GM18907 (cell line): Measurements from ENCODE around the gene DAB1.
"Not testable (repeated sequence)": the region's sequence is repeated elsewhere in the genome, so short reads cannot be mapped to it uniquely, and the experiment has no call there.

Experiments used
- ATAC-seq: cut with Tn5 transposase; IDR thresholded peaks from one replicate; pipeline ENCODE4 v1.9.1; 2021; ENCODE audit warnings: mild to moderate bottlenecking, moderate library complexity; ENCODE audit not compliant: unreplicated experiment

The DAB1 gene

DNA sequence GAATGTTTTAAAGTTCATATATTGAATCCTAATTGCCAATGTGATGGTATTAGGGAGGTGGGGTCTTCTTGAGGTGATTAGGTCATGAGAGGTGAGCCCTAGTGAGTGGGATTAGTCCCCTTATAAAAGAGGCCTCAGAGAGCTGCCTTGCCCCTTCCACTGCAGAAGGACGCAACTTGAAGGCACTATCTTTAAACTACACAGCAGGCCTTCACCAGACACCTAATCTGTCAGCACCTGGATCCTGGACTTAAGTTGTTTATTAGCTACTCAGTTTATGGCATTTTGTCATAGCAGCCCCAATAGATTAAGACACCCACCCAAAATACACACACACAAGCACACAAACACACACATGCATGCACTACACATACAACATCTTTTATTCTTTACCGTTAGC, 61.4 kb downstream of the DAB1 start:
- ATAC-seq, result no peak

DNA sequence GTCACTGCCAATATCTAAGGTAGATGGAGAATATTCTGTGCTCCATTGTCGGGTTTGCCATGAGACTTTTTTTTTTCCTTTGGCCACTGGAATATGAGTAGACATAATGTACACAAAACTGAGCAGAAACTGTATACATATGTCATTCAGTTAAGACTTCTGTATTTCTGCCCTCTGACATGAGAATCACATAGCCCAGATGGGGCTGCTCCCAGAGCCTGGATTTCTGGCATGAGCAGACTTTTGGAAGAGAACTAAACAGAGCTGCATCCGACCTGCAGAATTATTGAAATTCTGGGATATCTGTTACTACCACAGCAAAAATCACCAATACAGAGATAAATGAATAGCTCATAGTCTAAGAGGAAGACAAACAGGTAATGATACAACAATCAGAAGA, 62.3 kb downstream of the DAB1 start:
- ATAC-seq, result no peak

DNA sequence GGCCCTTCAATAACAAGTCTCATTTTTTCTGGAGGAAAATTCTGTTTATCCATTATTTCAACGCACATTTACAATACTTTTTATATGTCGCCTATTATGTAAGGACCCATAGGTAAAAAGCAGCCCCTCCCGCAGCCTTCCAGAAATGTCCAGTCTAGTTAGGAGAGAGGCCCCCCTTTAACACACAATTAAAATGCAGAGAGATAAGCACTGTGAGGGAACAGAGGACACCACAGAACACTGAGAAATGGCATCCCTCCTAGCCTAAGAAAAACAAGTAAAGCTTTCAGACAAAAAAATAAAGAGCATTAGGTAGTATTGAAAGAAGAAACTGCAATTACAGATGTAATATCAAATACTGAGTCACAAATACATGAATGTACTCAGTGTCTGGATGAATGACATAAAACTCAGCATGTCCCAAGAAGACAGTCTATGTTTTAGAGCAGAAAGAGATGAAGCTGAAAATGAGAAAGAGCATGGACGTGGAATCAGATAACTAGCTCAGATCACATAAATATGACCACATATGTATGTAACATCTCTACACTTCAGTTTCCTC, 62.9 kb downstream of the DAB1 start:
- ATAC-seq, result no peak

DNA sequence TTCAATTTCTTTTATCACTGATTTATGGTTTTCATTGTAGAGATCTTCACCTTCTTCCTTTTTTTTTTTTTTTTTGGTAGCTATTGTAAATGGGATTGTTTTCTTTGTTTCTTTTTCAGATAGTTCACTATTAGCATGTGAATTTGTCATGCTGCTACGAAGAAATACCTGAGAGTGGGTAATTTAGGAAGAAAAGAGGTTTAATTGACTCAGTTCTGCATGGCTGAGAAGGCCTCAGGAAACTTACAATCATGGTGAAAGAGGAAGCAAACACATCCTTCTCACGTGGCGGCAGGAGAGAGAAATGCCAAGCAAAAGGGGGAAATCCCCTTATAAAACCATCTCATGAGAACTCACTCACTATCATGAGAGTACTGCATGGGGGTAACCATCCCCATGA, 66.4 kb downstream of the DAB1 start:
- ATAC-seq, result no peak

DNA sequence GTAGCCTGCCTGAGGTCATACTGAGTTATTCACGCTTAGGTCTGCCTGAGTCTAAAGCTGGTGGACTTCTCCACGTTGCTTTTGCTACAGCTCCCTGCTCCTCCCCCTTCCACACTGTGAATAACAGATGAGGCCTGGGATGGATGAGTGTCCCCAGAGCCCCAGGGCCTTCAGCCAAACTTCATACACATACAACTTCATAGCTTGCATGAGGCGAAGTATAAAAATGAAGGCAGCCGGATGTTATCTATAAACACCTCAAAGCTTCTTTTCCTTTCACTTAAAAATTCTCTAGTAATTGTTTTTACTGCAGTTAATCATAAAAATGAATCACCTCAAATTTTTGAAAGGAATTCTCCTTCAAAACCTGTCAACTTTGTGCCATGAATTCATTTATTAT, 70.2 kb downstream of the DAB1 start:
- no peak for ATAC-seq

DNA sequence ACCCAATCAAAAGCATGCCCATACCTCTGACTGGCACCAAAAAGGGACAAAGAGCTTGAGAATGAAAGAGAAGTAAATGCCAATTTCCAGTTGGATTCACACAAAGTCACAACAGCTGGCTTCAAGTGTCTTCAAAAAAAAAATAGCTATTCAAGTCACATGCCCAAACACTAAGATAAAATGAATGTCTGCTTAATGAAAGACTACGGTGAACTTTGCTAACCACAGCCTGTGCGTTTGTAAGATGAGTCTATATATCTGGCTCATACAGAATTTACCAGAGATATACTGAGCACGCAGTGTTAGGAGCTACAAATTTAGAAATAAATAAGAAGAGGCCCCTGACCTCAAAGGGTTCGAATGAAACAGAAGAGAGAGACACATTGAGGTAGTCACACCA, 73.2 kb downstream of the DAB1 start:
- ATAC-seq, result no peak

DNA sequence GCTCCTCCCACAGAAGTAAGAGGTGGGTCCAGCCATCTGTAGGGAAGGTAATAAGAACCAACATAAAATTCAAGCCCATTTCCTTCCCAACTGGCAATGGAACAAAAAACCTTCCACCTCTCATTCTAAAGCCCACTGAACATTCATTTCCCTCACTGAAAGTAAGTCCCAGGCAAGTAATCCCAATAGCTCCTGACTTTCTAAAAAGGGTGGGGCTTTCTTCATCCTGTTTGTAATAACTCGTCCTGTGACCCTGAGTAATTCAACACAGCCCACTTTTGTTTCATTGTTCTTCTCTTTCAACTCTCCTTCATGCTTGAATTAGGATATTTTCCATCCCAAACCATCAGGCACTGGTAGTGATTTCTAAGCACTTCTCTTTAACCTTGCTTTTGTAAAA, 74.9 kb downstream of the DAB1 start:
- no peak for ATAC-seq

DNA sequence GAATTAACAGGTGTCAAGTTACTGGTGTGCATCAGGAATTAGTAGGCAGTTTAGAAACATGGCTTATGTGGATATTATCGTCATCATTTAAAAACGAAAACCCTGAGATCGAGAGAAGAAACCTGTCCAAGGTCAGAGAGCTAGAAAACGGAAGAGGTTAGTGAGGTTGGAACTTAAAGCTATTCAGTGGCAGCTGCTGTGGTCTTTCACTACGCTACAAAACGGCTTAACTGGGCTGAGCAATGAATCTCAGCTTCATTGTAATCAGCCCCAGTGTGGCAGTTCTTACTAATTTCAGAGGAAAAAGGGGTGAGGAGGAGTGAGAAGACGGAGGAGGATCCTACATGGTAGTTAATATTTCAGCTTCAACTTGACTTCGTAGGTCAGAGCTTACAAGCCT, 77.9 kb downstream of the DAB1 start:
- ATAC-seq, result no peak

DNA sequence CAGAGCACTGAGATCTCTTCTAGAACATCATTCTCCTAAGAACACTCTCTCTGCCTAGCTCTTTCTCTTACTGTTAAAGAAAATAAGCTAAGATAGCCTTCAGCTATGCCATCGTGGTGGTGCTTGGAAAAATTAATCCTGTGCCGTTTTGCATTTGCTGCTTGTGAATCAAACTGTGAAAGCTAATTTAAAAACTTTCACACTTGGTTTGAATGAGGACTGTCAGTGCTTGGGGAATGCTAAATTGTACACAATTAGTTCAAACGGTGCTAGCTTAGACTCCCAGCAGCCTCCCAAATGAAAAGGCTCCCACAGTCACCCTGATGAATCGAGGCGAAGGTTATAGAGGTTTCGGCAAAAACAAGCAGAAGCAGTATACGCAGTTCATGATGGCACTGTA, 79.6 kb downstream of the DAB1 start:
- ATAC-seq, result no peak

DNA sequence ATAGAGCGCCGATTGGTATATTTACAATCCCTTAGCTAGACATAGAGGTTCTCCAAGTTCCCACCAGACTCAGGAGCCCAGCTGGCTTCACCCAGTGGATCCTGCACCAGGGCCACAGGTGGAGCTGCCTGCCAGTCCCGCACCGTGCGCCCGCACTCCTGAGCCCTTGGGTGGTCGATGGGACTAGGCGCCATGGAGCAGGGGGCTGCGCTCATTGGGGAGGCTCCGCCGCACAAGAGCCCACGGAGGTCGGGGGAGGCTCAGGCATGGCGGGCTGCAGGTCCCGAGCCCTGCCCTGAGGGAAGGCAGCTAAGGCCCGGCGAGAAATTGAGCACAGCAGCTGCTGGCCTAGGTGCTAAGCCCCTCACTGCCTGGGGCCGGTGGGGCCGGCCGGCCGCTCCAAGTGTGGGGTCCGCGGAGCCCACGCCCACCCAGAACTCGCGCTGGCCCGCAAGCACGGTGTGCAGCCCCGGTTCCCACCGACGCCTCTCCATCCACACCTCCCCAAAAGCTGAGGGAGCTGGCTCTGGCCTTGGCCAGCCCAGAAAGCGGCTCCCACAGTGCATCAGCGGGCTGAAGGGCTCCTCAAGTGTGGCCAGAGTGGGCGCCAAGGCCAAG, 80.5 kb downstream of the DAB1 start:
- not testable (repeated sequence) for ATAC-seq

DNA sequence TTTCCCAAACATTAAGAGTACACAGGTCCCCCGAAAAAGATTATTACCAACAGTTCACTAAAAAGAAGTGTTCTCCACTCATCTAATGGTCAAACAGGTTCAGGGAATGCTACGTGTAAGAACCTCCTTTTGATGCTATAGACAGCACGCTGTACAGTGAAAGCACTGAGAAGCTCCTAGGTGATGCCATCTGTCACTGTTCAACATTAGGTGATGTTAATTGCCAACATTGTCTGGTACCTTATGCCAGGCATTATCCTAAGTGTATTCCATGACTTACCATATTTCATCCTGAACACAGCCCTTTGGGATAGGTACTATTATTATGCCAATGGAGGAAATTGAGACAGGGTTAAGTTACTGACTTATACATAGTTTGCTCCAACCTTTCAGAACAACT, 82.1 kb downstream of the DAB1 start:
- no peak for ATAC-seq

DNA sequence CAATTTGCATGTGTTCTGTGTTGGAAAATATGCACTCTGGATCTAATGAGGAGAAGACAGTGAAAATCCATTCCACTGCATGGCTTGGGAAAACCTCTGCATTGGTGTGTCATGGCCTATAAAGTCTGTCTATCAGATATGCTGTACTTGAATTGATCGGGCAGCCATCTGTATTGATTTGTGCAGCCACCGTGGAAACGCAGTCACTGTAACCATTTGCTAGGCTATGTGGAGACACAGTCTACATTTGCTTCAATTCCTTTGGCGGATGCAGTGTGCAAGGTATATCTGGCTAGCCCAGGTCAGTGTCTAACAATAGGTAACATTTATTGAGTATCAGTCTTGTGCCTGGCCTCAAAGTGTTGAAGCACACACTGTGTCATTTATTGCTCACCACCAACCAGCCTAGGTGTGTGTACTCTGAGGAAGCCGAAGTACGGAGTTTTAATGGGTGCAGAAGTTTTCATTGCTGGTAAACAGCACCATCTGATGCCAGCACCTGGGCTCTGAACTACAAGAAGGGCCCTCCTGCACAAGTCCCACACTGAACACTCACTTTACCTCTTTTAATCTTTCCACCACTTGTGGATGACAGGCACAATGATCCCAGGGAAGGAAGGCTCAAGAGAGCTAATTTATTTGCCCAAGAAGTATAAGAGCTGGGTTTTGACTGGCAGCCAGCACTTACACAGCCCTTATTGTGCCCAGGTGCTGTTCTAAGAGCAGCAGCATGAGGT, 83.4 kb downstream of the DAB1 start:
- no peak for ATAC-seq

DNA sequence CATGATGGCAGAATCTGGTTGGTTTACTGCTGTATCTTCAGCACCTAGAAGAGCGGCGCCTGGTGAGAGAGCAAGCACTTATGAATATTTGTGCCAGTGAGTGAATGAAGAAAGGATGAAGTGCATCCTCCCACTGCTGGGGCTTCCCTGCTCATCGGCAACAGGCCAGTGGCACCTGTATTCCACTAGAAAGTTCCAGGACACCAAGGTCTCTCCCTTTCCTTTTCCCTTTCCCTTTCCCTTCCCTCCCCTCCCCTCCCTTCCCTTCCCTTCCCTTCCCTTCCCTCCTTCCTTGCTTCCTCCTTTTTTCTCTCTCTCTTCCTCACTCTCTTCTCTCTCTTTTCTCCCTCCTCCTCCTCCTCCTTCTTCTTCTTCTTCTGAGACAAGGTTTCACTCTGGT, 86.2 kb downstream of the DAB1 start:
- ATAC-seq, result no peak

DNA sequence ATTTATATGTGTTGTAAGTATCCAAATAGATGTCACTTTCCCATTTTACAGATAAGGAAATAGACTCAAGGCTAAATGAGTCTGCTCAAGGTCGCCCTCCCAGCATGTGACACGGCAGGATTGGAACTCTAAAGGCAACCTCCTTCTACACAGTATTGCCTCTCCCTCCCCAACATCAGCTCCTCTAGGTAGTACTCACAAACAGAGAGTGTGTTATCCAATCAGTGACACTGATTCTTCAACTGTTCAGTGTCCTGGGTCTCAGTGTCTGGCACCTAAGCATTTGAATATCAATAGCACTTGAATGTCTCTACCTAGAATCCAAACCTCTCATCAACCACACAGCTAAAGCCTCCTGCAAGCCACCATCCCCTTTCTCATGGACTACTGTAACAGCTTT, 87.1 kb downstream of the DAB1 start:
- no peak for ATAC-seq

DNA sequence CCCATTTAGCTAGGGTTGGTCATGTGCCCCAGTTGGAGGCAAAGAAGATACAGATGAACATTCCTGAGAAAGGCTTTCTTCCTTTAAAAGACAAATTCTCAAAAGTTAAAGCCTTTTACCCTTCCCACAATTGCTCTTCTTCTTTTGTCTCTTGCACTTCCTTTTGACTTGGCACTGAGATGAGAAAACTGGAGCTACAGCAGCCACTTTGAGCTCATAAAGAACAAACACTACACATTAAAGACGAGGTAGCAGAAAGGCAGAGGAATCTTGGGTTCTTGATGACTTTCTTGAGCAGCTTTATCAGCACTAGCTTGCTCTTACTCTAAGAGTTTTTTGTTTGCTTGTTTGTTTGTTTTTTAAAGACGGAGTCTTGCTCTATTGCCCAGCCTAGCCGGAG, 92.2 kb downstream of the DAB1 start:
- no peak for ATAC-seq

DNA sequence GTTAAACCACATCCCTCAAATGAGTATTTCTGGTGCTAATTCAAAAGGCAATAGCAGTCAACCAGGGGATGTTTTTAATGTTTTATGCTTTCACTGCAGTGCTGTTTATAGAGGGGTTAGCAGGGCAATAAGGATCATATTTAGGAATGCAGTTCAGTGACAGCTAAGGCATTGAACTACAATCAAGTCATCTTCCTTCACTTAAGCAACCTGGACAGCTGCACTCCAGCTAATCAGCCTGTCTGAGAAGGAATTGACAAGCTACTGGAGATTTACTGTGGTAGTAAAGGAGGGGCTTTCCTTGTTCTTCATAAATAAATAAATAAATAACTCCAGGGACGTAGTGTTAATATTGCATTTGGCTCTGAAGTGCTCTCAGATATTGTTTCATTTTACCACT, 93.9 kb downstream of the DAB1 start:
- no peak for ATAC-seq

DNA sequence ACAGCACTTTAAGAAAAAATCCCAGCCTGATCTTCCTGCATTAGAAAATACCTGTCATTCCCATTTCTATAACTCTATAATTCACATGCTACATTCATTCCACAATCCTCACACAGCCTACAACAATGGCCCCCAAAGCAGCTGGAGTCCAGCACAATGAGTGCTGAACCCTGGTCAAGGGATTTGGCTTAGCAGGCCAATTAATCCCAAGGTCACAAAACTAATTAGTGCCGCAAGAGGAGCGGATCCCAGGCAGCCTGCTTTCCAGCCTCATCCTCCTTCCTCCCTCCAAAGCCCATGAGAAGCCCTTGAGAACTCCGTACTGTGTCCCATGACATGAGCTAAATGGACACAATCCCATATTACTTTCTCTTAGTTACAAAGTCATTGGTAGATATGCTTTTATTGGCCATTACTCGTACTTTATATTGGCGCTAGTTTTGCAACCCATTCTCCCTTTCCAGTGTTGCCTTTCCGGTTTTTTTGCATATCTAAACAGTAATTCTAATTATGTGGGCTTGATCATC, 94.8 kb downstream of the DAB1 start:
- no peak for ATAC-seq

DNA sequence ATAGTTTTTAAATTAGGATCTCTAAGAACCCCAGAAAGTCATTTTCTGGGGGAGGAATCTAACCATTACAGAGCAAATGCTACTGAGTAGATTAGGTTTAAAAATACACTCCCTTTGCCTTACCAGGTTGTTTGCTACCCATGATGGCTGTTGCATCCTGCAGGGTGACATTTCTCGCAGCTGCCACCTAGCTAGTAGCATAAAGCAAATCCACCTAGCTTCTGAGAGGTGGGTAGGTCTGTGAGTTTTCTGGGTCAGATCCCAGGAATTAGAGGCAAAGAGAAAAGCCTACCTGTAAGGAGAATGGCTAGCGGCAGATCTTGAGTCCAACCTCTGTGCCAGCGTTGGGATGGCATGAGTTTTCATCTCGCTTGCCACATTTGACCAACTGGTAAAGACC, 95.9 kb downstream of the DAB1 start:
- ATAC-seq, result no peak

DNA sequence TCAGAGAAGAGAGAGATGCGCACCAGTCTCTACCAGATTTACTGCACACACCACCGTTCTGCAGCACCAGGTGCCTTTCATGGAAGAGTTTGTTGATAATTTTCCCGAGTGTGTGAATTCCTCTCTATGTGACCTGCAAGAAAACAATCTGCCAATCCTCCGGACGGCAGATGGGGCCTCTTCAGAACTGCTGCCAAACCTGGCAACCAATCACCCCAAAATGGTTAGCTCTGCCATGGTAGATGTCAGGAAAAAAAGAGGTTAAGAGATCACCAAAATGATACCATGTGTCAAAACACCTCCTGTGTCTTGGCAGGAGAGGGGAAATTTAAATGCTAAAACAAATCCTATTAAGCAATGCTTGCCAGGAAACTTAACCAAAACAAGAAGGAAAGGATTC, 96.5 kb downstream of the DAB1 start:
- no peak for ATAC-seq

DNA sequence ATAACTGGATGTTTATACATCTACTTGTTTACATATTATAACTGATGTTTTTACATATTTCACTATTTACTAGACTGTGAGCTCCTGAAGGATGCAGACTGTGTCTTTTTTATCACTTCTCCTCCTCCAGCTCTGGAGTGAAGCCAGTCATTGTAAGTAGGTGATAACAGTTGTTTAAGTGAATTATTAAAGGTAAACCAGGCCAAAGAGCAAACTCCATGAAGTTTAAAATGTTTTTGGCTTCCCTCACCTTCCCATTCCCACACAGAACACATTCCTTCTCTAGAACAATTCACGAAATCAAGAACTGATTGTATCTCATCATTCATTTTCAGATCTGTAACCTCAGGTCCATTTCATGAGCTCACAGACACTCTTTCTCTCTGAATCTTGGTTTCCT, 98.3 kb downstream of the DAB1 start:
- no peak for ATAC-seq

DNA sequence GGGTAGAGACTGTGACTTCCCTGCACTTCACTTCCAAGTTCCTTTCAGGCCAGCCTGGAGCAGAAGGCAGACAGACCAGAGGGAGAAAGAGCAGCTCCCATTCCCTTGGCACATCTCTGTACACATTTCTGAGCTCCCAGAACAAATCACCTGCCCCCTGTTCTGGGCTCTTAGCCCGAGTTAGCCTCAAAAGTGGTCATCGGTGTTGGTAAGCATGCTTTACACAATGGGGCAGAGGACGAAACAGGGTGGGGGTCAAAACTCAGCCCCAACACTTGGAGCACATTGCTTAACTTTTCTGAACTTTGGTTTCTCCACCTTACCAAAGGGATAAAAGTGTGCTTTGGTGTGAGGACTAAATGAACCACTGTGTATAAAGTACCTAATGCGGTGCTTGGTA, 98.7 kb downstream of the DAB1 start:
- no peak for ATAC-seq

DNA sequence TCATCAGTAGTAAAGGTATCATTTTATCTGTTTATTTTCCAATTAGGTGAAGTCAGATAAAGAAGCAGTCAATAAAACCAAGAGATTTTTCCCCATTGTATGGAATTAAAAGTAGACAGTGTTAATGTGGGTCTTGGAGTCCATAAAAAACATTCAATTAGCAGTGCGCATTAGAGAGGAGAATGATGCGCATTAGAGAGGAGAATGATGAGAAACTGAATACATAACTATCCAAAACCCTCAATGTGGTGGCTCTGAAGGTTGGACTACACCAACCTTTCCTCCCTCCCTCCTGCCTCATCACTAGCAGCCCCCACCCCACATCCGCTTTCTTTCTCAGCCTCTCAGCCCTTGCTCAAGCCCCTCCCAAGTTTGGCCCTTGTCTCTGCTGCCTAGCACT, 99.5 kb downstream of the DAB1 start:
- no peak for ATAC-seq
